ENCODE measurements around the gene CIAO2B. TPM values are rescaled to one million over a fixed set of nuclear protein-coding genes. Genes with fewer than 3 reads are reported as not detected.

CIAO2B gene
- total RNA-seq, 1 experiment from 2014 or later, result 59.7 TPM

- no peak for TF ChIP-seq USF1 (CRISPR knock-in tag; IDR thresholded peaks at IDR 0.05)
- no peak for TF ChIP-seq TEAD1 (CRISPR knock-in tag; IDR thresholded peaks at IDR 0.05)
- no peak for TF ChIP-seq ZNF219 (CRISPR knock-in tag; IDR thresholded peaks at IDR 0.05; ENCODE audit: borderline replicate concordance)
- TF ChIP-seq SMAD4 (CRISPR knock-in tag; IDR thresholded peaks at IDR 0.05), result no peak
- TF ChIP-seq NFATC4 (CRISPR knock-in tag; IDR thresholded peaks at IDR 0.05), result no peak
- Mint-ChIP-seq H3K4me3 (no peak overlapping the region), H3K4me1 (peaks cover 12% of the 10 kb centered on the region), H3K9me3 (no peaks in the 10 kb centered on the region), H3K27ac (no peak overlapping the region), H3K36me3 (peaks cover 18% of the 10 kb centered on the region), H3K27me3 (ENCODE audit: low read depth) (peaks cover 4% of the 10 kb centered on the region; the same call in 1 of the 2 replicates)
- ChIA-PET CTCF (no interaction called here), POLR2A (no interaction called here)
- no peak for ATAC-seq
- DNase-seq (ENCODE audit: low spot score), result no peak
These were observed 6.0 kb upstream of the CIAO2B start for GRCh38 chr16:66940236-66940635.

GRCh38 chr16:66939366-66939765 lies 5.2 kb upstream of the CIAO2B start:
- DNase-seq (ENCODE audit: low spot score) (no peak), ATAC-seq (no peak)
- Mint-ChIP-seq H3K4me3 (no peak overlapping the region), H3K27ac (no peak overlapping the region), H3K9me3 (no peaks in the 10 kb centered on the region), H3K36me3 (peaks cover 18% of the 10 kb centered on the region), H3K27me3 (ENCODE audit: low read depth) (peaks cover 12% of the 10 kb centered on the region; the same call in 1 of the 2 replicates), H3K4me1 (peaks cover 15% of the 10 kb centered on the region)
- ChIA-PET POLR2A (no interaction called here), CTCF (no interaction called here)
- TF ChIP-seq ZNF121 (CRISPR knock-in tag; IDR thresholded peaks at IDR 0.05) (no peak), NFE2L1 (CRISPR knock-in tag; IDR thresholded peaks at IDR 0.05) (no peak), SMAD3 (CRISPR knock-in tag; IDR thresholded peaks at IDR 0.05; ENCODE audit: borderline replicate concordance) (no peak), GTF2I (CRISPR knock-in tag; conservative IDR thresholded peaks at IDR 0.05) (no peak), ZNF416 (CRISPR knock-in tag; IDR thresholded peaks at IDR 0.05) (no peak), OVOL2 (CRISPR knock-in tag; IDR thresholded peaks at IDR 0.05; ENCODE audit: borderline replicate concordance) (no peak), MLX (CRISPR knock-in tag; IDR thresholded peaks at IDR 0.05) (no peak), ESRRA (CRISPR knock-in tag; IDR thresholded peaks at IDR 0.05; ENCODE audit: borderline replicate concordance) (no peak), ZNF532 (CRISPR knock-in tag; IDR thresholded peaks at IDR 0.05; ENCODE audit: borderline replicate concordance) (no peak), NFYB (CRISPR knock-in tag; conservative IDR thresholded peaks at IDR 0.05; ENCODE audit: low read depth) (no peak), FOXP1 (CRISPR knock-in tag; IDR thresholded peaks at IDR 0.05; ENCODE audit: borderline replicate concordance) (no peak), SOX15 (CRISPR knock-in tag; IDR thresholded peaks at IDR 0.05) (no peak), MAX (CRISPR knock-in tag; IDR thresholded peaks at IDR 0.05) (no peak), ZNF232 (CRISPR knock-in tag; IDR thresholded peaks at IDR 0.05) (no peak), ETV6 (CRISPR knock-in tag; IDR thresholded peaks at IDR 0.05) (no peak), EMX1 (CRISPR knock-in tag; IDR thresholded peaks at IDR 0.05) (no peak)
